NT2/D1 (cell line): Measurements from ENCODE around the gene SYTL4.

Experiments
- DNase-seq: peaks from one replicate; pipeline ENCODE4 v3.0.0-alpha.2; 2011; ENCODE audit warnings: low read depth, low spot score
- H3K27me3 ChIP-seq: 2 replicates; pipeline ENCODE4 v1.6.0; 2011; ENCODE audit warnings: mild to moderate bottlenecking; ENCODE audit not compliant: insufficient read length, insufficient read depth
- H3K36me3 ChIP-seq: 2 replicates; pipeline ENCODE4 v1.6.1; 2011; ENCODE audit warnings: mild to moderate bottlenecking, low read length, mixed read lengths; ENCODE audit not compliant: insufficient read depth, insufficient read length
- H3K4me1 ChIP-seq: 2 replicates; pipeline ENCODE4 v1.5.1; 2011; ENCODE audit not compliant: insufficient read depth, insufficient read length
- H3K4me3 ChIP-seq: 2 replicates; pipeline ENCODE4 v1.5.1; 2011; ENCODE audit warnings: low read depth; ENCODE audit not compliant: insufficient read length
- H3K9ac ChIP-seq: 2 replicates; pipeline ENCODE4 v1.6.0; 2011; ENCODE audit warnings: low read depth; ENCODE audit not compliant: insufficient read length
- H3K9me3 ChIP-seq: 2 replicates; pipeline ENCODE4 v1.5.1; 2011; ENCODE audit warnings: mild to moderate bottlenecking, low read length; ENCODE audit not compliant: insufficient read depth
- SUZ12 ChIP-seq: IDR thresholded peaks from 2 replicates; pipeline ENCODE4 v1.6.1; 2011; ENCODE audit not compliant: insufficient read length, insufficient read depth; ENCODE audit errors: extremely low read depth
- YY1 ChIP-seq: IDR thresholded peaks from 2 replicates; pipeline ENCODE4 v1.6.1; 2011; ENCODE audit not compliant: insufficient read length, insufficient read depth
- ZNF274 ChIP-seq: IDR thresholded peaks from 2 replicates; pipeline ENCODE4 v1.6.1; 2011; ENCODE audit warnings: mild to moderate bottlenecking, low read depth, low read length

Gene SYTL4

GRCh38 chrX:100647095-100647494, 84.8 kb downstream of the SYTL4 start:
- Histone ChIP-seq H3K36me3 (no peaks in the 10 kb centered on the region), H3K9ac (no peak overlapping the region), H3K4me1 (peaks cover 4% of the 10 kb centered on the region), H3K4me3 (no peak overlapping the region), H3K9me3 (no peaks in the 10 kb centered on the region), H3K27me3 (no peaks in the 10 kb centered on the region)
- TF ChIP-seq ZNF274 (no peak), SUZ12 (no peak), YY1 (no peak)
- DNase-seq = no peak

GRCh38 chrX:100645106-100645505, 86.8 kb downstream of the SYTL4 start:
- Histone ChIP-seq H3K27me3 (no peaks in the 10 kb centered on the region), H3K36me3 (no peaks in the 10 kb centered on the region), H3K4me1 (peaks cover 4% of the 10 kb centered on the region), H3K9ac (no peak overlapping the region), H3K9me3 (no peaks in the 10 kb centered on the region), H3K4me3 (no peak overlapping the region)
- no peak for DNase-seq
- TF ChIP-seq SUZ12 (no peak), YY1 (no peak), ZNF274 (no peak)

- Histone ChIP-seq H3K9ac (no peak within 1 kb of the TSS), H3K27me3 (no peaks in the 10 kb centered on the region), H3K4me1 (peaks cover 4% of the 10 kb centered on the region), H3K9me3 (no peaks in the 10 kb centered on the region), H3K4me3 (no peak within 1 kb of the TSS), H3K36me3 (no peaks in the 10 kb centered on the region)
- TF ChIP-seq ZNF274 (no peak), YY1 (no peak), SUZ12 (no peak)
- no peak for DNase-seq
These were observed 87.7 kb downstream of the SYTL4 start, which contains the start of gene SRPX2 for GRCh38 chrX:100643956-100644860. Gene SRPX2, plus strand, starts transcription at chrX:100644199. Its CDS starts 2,124 bp downstream, at chrX:100646323.

- TF ChIP-seq SUZ12 = no peak
- no peak for TF ChIP-seq YY1
- TF ChIP-seq ZNF274 = no peak
- no peaks in the 10 kb centered on the region for H3K27me3 ChIP-seq
- no peak for DNase-seq
- no peak overlapping the region for H3K4me3 ChIP-seq
- H3K4me1 ChIP-seq = peaks cover 4% of the 10 kb centered on the region
- H3K9me3 ChIP-seq = no peaks in the 10 kb centered on the region
- no peak overlapping the region for H3K9ac ChIP-seq
- H3K36me3 ChIP-seq = no peaks in the 10 kb centered on the region
These were observed 88.7 kb downstream of the SYTL4 start for GRCh38 chrX:100643212-100643611.

- Histone ChIP-seq H3K27me3 (no peaks in the 10 kb centered on the region), H3K4me1 (peaks cover 4% of the 10 kb centered on the region), H3K36me3 (no peaks in the 10 kb centered on the region), H3K4me3 (no peak overlapping the region), H3K9ac (no peak overlapping the region), H3K9me3 (no peaks in the 10 kb centered on the region)
- no peak for DNase-seq
- no peak for TF ChIP-seq ZNF274
- no peak for TF ChIP-seq YY1
- TF ChIP-seq SUZ12 = no peak
These were observed 89.6 kb downstream of the SYTL4 start for GRCh38 chrX:100642290-100642689.

GRCh38 chrX:100636321-100636991, 95.5 kb downstream of the SYTL4 start, which contains the start of gene TSPAN6:
Gene TSPAN6, minus strand, starts transcription at chrX:100636806. Its CDS starts 112 bp downstream, at chrX:100636694.
- DNase-seq = peak; percentile 73
- no peaks in the 10 kb centered on the region for H3K4me1 ChIP-seq
- TF ChIP-seq SUZ12 = no peak
- no peak for TF ChIP-seq YY1
- TF ChIP-seq ZNF274 = no peak
- peak within 1 kb of the TSS; percentile 95 for H3K9ac ChIP-seq
- H3K4me3 ChIP-seq = peak within 1 kb of the TSS; percentile 82
- H3K9me3 ChIP-seq = no peaks in the 10 kb centered on the region
- H3K27me3 ChIP-seq = no peaks in the 10 kb centered on the region
- H3K36me3 ChIP-seq = peaks cover 29% of the 10 kb centered on the region

GRCh38 chrX:100635989-100636320, 96.0 kb downstream of the SYTL4 start:
- Histone ChIP-seq H3K4me1 (no peaks in the 10 kb centered on the region), H3K9me3 (no peaks in the 10 kb centered on the region), H3K27me3 (no peaks in the 10 kb centered on the region), H3K36me3 (peaks cover 34% of the 10 kb centered on the region), H3K4me3 (peak overlapping the region; percentile 82), H3K9ac (peak overlapping the region; percentile 95)
- no peak for TF ChIP-seq YY1
- no peak for TF ChIP-seq SUZ12
- TF ChIP-seq ZNF274 = no peak
- no peak for DNase-seq
